ENCODE data around the gene BPIFB4. TPM values are rescaled to one million over a fixed set of nuclear protein-coding genes. Genes with fewer than 3 reads are reported as not detected.

The BPIFB4 gene
- total and polyA plus RNA-seq, 2 experiments from 2014 or later, result not detected

DNA sequence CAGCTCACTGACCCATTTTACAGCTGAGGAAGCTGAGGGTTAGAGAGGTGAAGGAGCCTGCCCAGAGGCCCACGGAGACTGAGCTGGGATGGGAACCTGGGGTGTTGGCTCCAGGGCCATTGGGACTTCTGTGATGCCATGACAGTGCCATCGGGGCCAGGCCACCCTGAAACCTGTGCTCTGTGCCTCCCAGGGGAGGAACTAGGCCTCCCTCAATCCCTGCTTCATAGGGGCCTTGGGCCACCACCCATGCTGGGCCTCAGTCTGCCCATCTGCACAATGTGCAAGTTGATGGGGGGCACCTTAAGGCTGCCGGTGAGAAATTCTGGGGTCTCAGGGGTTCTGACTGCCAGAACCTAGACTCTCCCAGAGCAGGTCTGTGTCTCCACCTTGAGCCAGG is 24.9 kb downstream of the BPIFB4 start:
- Histone ChIP-seq H3K4me2 (no peak overlapping the region), H3K36me3 (ENCODE audit: insufficient read depth) (no peaks in the 10 kb centered on the region), H4K20me1 (replicated peaks; ENCODE audit: insufficient read depth) (no peaks in the 10 kb centered on the region), H3K27me3 (ENCODE audit: insufficient read depth) (no peaks in the 10 kb centered on the region), H3K4me1 (ENCODE audit: insufficient read depth) (peaks cover 10% of the 10 kb centered on the region; the same call in 1 of the 2 replicates), H3K4me3 (no peak overlapping the region), H3K79me2 (replicated peaks; ENCODE audit: insufficient read depth) (no peaks in the 10 kb centered on the region), H3F3A (replicated peaks; ENCODE audit: low read depth) (no peaks in the 10 kb centered on the region), H3K27ac (ENCODE audit: low read depth) (no peak overlapping the region), H3K9me2 (ENCODE audit: insufficient read depth) (no peaks in the 10 kb centered on the region), H2AFZ (no peak overlapping the region)
- Mint-ChIP-seq H3K36me3 (ENCODE audit: low read depth) (no peaks in the 10 kb centered on the region), H3K27me3 (ENCODE audit: insufficient read depth, low read depth, poor library complexity) (peaks cover 4% of the 10 kb centered on the region), H3K9me3 (no peaks in the 10 kb centered on the region), H3K4me3 (no peak overlapping the region), H3K27ac (no peak overlapping the region), H3K4me1 (peaks cover 14% of the 10 kb centered on the region)
- DNase-seq (ENCODE audit: low spot score) (no peak), ATAC-seq (no peak)
- TF ChIP-seq JUNB (IDR thresholded peaks at IDR 0.05; ENCODE audit: unreplicated experiment) (no peak), EZH2phosphoT487 (IDR thresholded peaks at IDR 0.05; ENCODE audit: unreplicated experiment) (no peak), NANOG (IDR thresholded peaks at IDR 0.05; ENCODE audit: borderline replicate concordance) (no peak), CREB1 (CRISPR knock-in tag; IDR thresholded peaks at IDR 0.05; ENCODE audit: low read depth) (no peak), POLR2AphosphoS5 (IDR thresholded peaks at IDR 0.05; ENCODE audit: low read depth) (no peak), ZNF331 (CRISPR knock-in tag; IDR thresholded peaks at IDR 0.05; ENCODE audit: low read depth) (no peak), STAT1 (IDR thresholded peaks at IDR 0.05; ENCODE audit: unreplicated experiment) (no peak), ZNF114 (CRISPR knock-in tag; IDR thresholded peaks at IDR 0.05) (no peak), EZH2 (IDR thresholded peaks at IDR 0.05; ENCODE audit: low read depth, unreplicated experiment) (no peak)
- TF ChIP-seq, protein P1, sequence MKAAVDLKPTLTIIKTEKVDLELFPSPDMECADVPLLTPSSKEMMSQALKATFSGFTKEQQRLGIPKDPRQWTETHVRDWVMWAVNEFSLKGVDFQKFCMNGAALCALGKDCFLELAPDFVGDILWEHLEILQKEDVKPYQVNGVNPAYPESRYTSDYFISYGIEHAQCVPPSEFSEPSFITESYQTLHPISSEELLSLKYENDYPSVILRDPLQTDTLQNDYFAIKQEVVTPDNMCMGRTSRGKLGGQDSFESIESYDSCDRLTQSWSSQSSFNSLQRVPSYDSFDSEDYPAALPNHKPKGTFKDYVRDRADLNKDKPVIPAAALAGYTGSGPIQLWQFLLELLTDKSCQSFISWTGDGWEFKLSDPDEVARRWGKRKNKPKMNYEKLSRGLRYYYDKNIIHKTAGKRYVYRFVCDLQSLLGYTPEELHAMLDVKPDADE (IDR thresholded peaks at IDR 0.05), result no peak
- TF ChIP-seq, protein P2, sequence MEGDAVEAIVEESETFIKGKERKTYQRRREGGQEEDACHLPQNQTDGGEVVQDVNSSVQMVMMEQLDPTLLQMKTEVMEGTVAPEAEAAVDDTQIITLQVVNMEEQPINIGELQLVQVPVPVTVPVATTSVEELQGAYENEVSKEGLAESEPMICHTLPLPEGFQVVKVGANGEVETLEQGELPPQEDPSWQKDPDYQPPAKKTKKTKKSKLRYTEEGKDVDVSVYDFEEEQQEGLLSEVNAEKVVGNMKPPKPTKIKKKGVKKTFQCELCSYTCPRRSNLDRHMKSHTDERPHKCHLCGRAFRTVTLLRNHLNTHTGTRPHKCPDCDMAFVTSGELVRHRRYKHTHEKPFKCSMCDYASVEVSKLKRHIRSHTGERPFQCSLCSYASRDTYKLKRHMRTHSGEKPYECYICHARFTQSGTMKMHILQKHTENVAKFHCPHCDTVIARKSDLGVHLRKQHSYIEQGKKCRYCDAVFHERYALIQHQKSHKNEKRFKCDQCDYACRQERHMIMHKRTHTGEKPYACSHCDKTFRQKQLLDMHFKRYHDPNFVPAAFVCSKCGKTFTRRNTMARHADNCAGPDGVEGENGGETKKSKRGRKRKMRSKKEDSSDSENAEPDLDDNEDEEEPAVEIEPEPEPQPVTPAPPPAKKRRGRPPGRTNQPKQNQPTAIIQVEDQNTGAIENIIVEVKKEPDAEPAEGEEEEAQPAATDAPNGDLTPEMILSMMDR (conservative IDR thresholded peaks at IDR 0.05; ENCODE audit: low read depth in 2 of 2), result no peak
- TF ChIP-seq, protein P3, sequence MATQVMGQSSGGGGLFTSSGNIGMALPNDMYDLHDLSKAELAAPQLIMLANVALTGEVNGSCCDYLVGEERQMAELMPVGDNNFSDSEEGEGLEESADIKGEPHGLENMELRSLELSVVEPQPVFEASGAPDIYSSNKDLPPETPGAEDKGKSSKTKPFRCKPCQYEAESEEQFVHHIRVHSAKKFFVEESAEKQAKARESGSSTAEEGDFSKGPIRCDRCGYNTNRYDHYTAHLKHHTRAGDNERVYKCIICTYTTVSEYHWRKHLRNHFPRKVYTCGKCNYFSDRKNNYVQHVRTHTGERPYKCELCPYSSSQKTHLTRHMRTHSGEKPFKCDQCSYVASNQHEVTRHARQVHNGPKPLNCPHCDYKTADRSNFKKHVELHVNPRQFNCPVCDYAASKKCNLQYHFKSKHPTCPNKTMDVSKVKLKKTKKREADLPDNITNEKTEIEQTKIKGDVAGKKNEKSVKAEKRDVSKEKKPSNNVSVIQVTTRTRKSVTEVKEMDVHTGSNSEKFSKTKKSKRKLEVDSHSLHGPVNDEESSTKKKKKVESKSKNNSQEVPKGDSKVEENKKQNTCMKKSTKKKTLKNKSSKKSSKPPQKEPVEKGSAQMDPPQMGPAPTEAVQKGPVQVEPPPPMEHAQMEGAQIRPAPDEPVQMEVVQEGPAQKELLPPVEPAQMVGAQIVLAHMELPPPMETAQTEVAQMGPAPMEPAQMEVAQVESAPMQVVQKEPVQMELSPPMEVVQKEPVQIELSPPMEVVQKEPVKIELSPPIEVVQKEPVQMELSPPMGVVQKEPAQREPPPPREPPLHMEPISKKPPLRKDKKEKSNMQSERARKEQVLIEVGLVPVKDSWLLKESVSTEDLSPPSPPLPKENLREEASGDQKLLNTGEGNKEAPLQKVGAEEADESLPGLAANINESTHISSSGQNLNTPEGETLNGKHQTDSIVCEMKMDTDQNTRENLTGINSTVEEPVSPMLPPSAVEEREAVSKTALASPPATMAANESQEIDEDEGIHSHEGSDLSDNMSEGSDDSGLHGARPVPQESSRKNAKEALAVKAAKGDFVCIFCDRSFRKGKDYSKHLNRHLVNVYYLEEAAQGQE (IDR thresholded peaks at IDR 0.05; ENCODE audit: unreplicated experiment), result no peak
- TF ChIP-seq, protein P4, sequence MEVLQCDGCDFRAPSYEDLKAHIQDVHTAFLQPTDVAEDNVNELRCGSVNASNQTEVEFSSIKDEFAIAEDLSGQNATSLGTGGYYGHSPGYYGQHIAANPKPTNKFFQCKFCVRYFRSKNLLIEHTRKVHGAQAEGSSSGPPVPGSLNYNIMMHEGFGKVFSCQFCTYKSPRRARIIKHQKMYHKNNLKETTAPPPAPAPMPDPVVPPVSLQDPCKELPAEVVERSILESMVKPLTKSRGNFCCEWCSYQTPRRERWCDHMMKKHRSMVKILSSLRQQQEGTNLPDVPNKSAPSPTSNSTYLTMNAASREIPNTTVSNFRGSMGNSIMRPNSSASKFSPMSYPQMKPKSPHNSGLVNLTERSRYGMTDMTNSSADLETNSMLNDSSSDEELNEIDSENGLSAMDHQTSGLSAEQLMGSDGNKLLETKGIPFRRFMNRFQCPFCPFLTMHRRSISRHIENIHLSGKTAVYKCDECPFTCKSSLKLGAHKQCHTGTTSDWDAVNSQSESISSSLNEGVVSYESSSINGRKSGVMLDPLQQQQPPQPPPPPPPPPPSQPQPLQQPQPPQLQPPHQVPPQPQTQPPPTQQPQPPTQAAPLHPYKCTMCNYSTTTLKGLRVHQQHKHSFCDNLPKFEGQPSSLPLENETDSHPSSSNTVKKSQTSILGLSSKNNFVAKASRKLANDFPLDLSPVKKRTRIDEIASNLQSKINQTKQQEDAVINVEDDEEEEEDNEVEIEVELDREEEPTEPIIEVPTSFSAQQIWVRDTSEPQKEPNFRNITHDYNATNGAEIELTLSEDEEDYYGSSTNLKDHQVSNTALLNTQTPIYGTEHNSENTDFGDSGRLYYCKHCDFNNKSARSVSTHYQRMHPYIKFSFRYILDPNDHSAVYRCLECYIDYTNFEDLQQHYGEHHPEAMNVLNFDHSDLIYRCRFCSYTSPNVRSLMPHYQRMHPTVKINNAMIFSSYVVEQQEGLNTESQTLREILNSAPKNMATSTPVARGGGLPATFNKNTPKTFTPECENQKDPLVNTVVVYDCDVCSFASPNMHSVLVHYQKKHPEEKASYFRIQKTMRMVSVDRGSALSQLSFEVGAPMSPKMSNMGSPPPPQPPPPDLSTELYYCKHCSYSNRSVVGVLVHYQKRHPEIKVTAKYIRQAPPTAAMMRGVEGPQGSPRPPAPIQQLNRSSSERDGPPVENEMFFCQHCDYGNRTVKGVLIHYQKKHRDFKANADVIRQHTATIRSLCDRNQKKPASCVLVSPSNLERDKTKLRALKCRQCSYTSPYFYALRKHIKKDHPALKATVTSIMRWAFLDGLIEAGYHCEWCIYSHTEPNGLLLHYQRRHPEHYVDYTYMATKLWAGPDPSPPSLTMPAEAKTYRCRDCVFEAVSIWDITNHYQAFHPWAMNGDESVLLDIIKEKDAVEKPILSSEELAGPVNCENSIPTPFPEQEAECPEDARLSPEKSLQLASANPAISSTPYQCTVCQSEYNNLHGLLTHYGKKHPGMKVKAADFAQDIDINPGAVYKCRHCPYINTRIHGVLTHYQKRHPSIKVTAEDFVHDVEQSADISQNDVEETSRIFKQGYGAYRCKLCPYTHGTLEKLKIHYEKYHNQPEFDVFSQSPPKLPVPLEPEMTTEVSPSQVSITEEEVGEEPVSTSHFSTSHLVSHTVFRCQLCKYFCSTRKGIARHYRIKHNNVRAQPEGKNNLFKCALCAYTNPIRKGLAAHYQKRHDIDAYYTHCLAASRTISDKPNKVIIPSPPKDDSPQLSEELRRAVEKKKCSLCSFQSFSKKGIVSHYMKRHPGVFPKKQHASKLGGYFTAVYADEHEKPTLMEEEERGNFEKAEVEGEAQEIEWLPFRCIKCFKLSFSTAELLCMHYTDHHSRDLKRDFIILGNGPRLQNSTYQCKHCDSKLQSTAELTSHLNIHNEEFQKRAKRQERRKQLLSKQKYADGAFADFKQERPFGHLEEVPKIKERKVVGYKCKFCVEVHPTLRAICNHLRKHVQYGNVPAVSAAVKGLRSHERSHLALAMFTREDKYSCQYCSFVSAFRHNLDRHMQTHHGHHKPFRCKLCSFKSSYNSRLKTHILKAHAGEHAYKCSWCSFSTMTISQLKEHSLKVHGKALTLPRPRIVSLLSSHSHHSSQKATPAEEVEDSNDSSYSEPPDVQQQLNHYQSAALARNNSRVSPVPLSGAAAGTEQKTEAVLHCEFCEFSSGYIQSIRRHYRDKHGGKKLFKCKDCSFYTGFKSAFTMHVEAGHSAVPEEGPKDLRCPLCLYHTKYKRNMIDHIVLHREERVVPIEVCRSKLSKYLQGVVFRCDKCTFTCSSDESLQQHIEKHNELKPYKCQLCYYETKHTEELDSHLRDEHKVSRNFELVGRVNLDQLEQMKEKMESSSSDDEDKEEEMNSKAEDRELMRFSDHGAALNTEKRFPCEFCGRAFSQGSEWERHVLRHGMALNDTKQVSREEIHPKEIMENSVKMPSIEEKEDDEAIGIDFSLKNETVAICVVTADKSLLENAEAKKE (CRISPR knock-in tag; IDR thresholded peaks at IDR 0.05), result no peak

Measured in GM23338 (cell line).